ENCODE data around the gene DST.

The DST gene

GRCh38 chr6:56649053-56649769 lies 6.5 kb upstream of the DST start:
- Histone ChIP-seq H3K4me3 (ENCODE audit: low read length) (no peak overlapping the region), H3K9ac (ENCODE audit: low read length) (peak overlapping the region; percentile 30), H3K9me3 (ENCODE audit: control insufficient read depth, low read length) (no peaks in the 10 kb centered on the region), H3K27me3 (replicated peaks; ENCODE audit: control insufficient read depth, insufficient read depth, low read length) (no peaks in the 10 kb centered on the region), H3K4me1 (ENCODE audit: control insufficient read depth, insufficient read depth, low read length) (peaks cover 42% of the 10 kb centered on the region), H3K36me3 (ENCODE audit: control insufficient read depth, insufficient read depth, low read length, severe bottlenecking) (peaks cover 40% of the 10 kb centered on the region)
- DNase-seq (ENCODE audit: low read depth): peak; percentile 57

- H3K27me3 ChIP-seq (replicated peaks; ENCODE audit: control insufficient read depth, insufficient read depth, low read length): no peaks in the 10 kb centered on the region
- H3K9me3 ChIP-seq (ENCODE audit: control insufficient read depth, low read length): no peaks in the 10 kb centered on the region
- H3K9ac ChIP-seq (ENCODE audit: low read length): no peak overlapping the region
- no peak for DNase-seq (ENCODE audit: low read depth)
- H3K36me3 ChIP-seq (ENCODE audit: control insufficient read depth, insufficient read depth, low read length, severe bottlenecking): peaks cover 47% of the 10 kb centered on the region
- H3K4me1 ChIP-seq (ENCODE audit: control insufficient read depth, insufficient read depth, low read length): peaks cover 52% of the 10 kb centered on the region
- no peak overlapping the region for H3K4me3 ChIP-seq (ENCODE audit: low read length)
These were observed 4.6 kb upstream of the DST start for GRCh38 chr6:56647172-56647762.

GRCh38 chr6:56644366-56644765 lies 1.7 kb upstream of the DST start:
- peaks cover 43% of the 10 kb centered on the region for H3K4me1 ChIP-seq (ENCODE audit: control insufficient read depth, insufficient read depth, low read length)
- peaks cover 69% of the 10 kb centered on the region for H3K36me3 ChIP-seq (ENCODE audit: control insufficient read depth, insufficient read depth, low read length, severe bottlenecking)
- no peak overlapping the region for H3K9ac ChIP-seq (ENCODE audit: low read length)

GRCh38 chr6:56643379-56644089 lies 845 bp upstream of the DST start:
- Histone ChIP-seq H3K4me3 (ENCODE audit: low read length) (no peak overlapping the region), H3K27me3 (replicated peaks; ENCODE audit: control insufficient read depth, insufficient read depth, low read length) (no peaks in the 10 kb centered on the region), H3K9ac (ENCODE audit: low read length) (no peak overlapping the region), H3K9me3 (ENCODE audit: control insufficient read depth, low read length) (no peaks in the 10 kb centered on the region), H3K4me1 (ENCODE audit: control insufficient read depth, insufficient read depth, low read length) (peaks cover 39% of the 10 kb centered on the region), H3K36me3 (ENCODE audit: control insufficient read depth, insufficient read depth, low read length, severe bottlenecking) (peaks cover 77% of the 10 kb centered on the region)
- peak; percentile 44 for DNase-seq (ENCODE audit: low read depth)

More at GRCh38 chr6:56644366-56644765, 1.7 kb upstream of the DST start:
- no peak for DNase-seq (ENCODE audit: low read depth)
- Histone ChIP-seq H3K9me3 (ENCODE audit: control insufficient read depth, low read length) (no peaks in the 10 kb centered on the region), H3K4me3 (ENCODE audit: low read length) (no peak overlapping the region), H3K27me3 (replicated peaks; ENCODE audit: control insufficient read depth, insufficient read depth, low read length) (no peaks in the 10 kb centered on the region)

GRCh38 chr6:56640374-56640773 lies 2.3 kb downstream of the DST start:
- peaks cover 36% of the 10 kb centered on the region for H3K4me1 ChIP-seq (ENCODE audit: control insufficient read depth, insufficient read depth, low read length)
- no peak overlapping the region for H3K9ac ChIP-seq (ENCODE audit: low read length)
- no peaks in the 10 kb centered on the region for H3K9me3 ChIP-seq (ENCODE audit: control insufficient read depth, low read length)
- peaks cover 68% of the 10 kb centered on the region for H3K36me3 ChIP-seq (ENCODE audit: control insufficient read depth, insufficient read depth, low read length, severe bottlenecking)
- H3K4me3 ChIP-seq (ENCODE audit: low read length): no peak overlapping the region
- no peaks in the 10 kb centered on the region for H3K27me3 ChIP-seq (replicated peaks; ENCODE audit: control insufficient read depth, insufficient read depth, low read length)
- DNase-seq (ENCODE audit: low read depth): no peak

- H3K27me3 ChIP-seq (replicated peaks; ENCODE audit: control insufficient read depth, insufficient read depth, low read length): no peaks in the 10 kb centered on the region
- peaks cover 38% of the 10 kb centered on the region for H3K4me1 ChIP-seq (ENCODE audit: control insufficient read depth, insufficient read depth, low read length)
- H3K9me3 ChIP-seq (ENCODE audit: control insufficient read depth, low read length): no peaks in the 10 kb centered on the region
- no peak for DNase-seq (ENCODE audit: low read depth)
- peaks cover 68% of the 10 kb centered on the region for H3K36me3 ChIP-seq (ENCODE audit: control insufficient read depth, insufficient read depth, low read length, severe bottlenecking)
- no peak overlapping the region for H3K9ac ChIP-seq (ENCODE audit: low read length)
- no peak overlapping the region for H3K4me3 ChIP-seq (ENCODE audit: low read length)
These were observed 3.9 kb downstream of the DST start for GRCh38 chr6:56638760-56639159.

- Histone ChIP-seq H3K4me1 (ENCODE audit: control insufficient read depth, insufficient read depth, low read length) (peaks cover 28% of the 10 kb centered on the region), H3K4me3 (ENCODE audit: low read length) (no peak overlapping the region), H3K36me3 (ENCODE audit: control insufficient read depth, insufficient read depth, low read length, severe bottlenecking) (peaks cover 75% of the 10 kb centered on the region), H3K27me3 (replicated peaks; ENCODE audit: control insufficient read depth, insufficient read depth, low read length) (no peaks in the 10 kb centered on the region), H3K9me3 (ENCODE audit: control insufficient read depth, low read length) (no peaks in the 10 kb centered on the region), H3K9ac (ENCODE audit: low read length) (no peak overlapping the region)
- DNase-seq (ENCODE audit: low read depth): peak; percentile 82
These were observed 5.0 kb downstream of the DST start for GRCh38 chr6:56637640-56638039.

- H3K4me1 ChIP-seq (ENCODE audit: control insufficient read depth, insufficient read depth, low read length): no peaks in the 10 kb centered on the region
- H3K9me3 ChIP-seq (ENCODE audit: control insufficient read depth, low read length): no peaks in the 10 kb centered on the region
- no peaks in the 10 kb centered on the region for H3K27me3 ChIP-seq (replicated peaks; ENCODE audit: control insufficient read depth, insufficient read depth, low read length)
- no peak overlapping the region for H3K9ac ChIP-seq (ENCODE audit: low read length)
- peak; percentile 19 for DNase-seq (ENCODE audit: low read depth)
- H3K36me3 ChIP-seq (ENCODE audit: control insufficient read depth, insufficient read depth, low read length, severe bottlenecking): peaks cover 98% of the 10 kb centered on the region
- H3K4me3 ChIP-seq (ENCODE audit: low read length): no peak overlapping the region
These were observed 14.6 kb downstream of the DST start for GRCh38 chr6:56628105-56628504.

- H3K9ac ChIP-seq (ENCODE audit: low read length): no peak overlapping the region
- H3K36me3 ChIP-seq (ENCODE audit: control insufficient read depth, insufficient read depth, low read length, severe bottlenecking): peaks cover 90% of the 10 kb centered on the region
These were observed 17.3 kb downstream of the DST start for GRCh38 chr6:56625356-56625755.

GRCh38 chr6:56624728-56625069 lies 18.0 kb downstream of the DST start:
- no peaks in the 10 kb centered on the region for H3K27me3 ChIP-seq (replicated peaks; ENCODE audit: control insufficient read depth, insufficient read depth, low read length)
- DNase-seq (ENCODE audit: low read depth): no peak
- H3K4me3 ChIP-seq (ENCODE audit: low read length): no peak overlapping the region
- H3K4me1 ChIP-seq (ENCODE audit: control insufficient read depth, insufficient read depth, low read length): no peaks in the 10 kb centered on the region
- no peak overlapping the region for H3K9ac ChIP-seq (ENCODE audit: low read length)
- H3K9me3 ChIP-seq (ENCODE audit: control insufficient read depth, low read length): no peaks in the 10 kb centered on the region
- peaks cover 90% of the 10 kb centered on the region for H3K36me3 ChIP-seq (ENCODE audit: control insufficient read depth, insufficient read depth, low read length, severe bottlenecking)

More at GRCh38 chr6:56625356-56625755, 17.3 kb downstream of the DST start:
- no peak for DNase-seq (ENCODE audit: low read depth)
- no peaks in the 10 kb centered on the region for H3K9me3 ChIP-seq (ENCODE audit: control insufficient read depth, low read length)
- no peaks in the 10 kb centered on the region for H3K27me3 ChIP-seq (replicated peaks; ENCODE audit: control insufficient read depth, insufficient read depth, low read length)
- no peak overlapping the region for H3K4me3 ChIP-seq (ENCODE audit: low read length)
- H3K4me1 ChIP-seq (ENCODE audit: control insufficient read depth, insufficient read depth, low read length): no peaks in the 10 kb centered on the region

- no peak for DNase-seq (ENCODE audit: low read depth)
- no peaks in the 10 kb centered on the region for H3K27me3 ChIP-seq (replicated peaks; ENCODE audit: control insufficient read depth, insufficient read depth, low read length)
- H3K4me1 ChIP-seq (ENCODE audit: control insufficient read depth, insufficient read depth, low read length): no peaks in the 10 kb centered on the region
- no peak overlapping the region for H3K9ac ChIP-seq (ENCODE audit: low read length)
- H3K36me3 ChIP-seq (ENCODE audit: control insufficient read depth, insufficient read depth, low read length, severe bottlenecking): peaks cover 90% of the 10 kb centered on the region
- no peaks in the 10 kb centered on the region for H3K9me3 ChIP-seq (ENCODE audit: control insufficient read depth, low read length)
- H3K4me3 ChIP-seq (ENCODE audit: low read length): no peak overlapping the region
These were observed 18.5 kb downstream of the DST start for GRCh38 chr6:56624046-56624727.
